GM10266 (cell line): ENCODE results near the gene SF3A1.

Source experiments
- DNase-seq: peaks from one replicate; pipeline ENCODE4 v3.0.0; 2012; ENCODE audit errors: extremely low spot score
- CTCF ChIP-seq: IDR thresholded peaks from 2 replicates; pipeline ENCODE4 v1.5.1; 2012; ENCODE audit warnings: mild to moderate bottlenecking, low read depth; ENCODE audit not compliant: control insufficient read depth, insufficient read depth; ENCODE audit errors: missing control alignments

The SF3A1 gene

GRCh38 chr22:30382340-30382739 is 25.6 kb upstream of the SF3A1 start:
- no peak for TF ChIP-seq CTCF
- no peak for DNase-seq

GRCh38 chr22:30381264-30381663 is 24.6 kb upstream of the SF3A1 start:
- no peak for DNase-seq
- TF ChIP-seq CTCF: no peak

GRCh38 chr22:30380011-30380410 is 23.3 kb upstream of the SF3A1 start:
- DNase-seq: no peak
- no peak for TF ChIP-seq CTCF

- no peak for TF ChIP-seq CTCF
- DNase-seq: no peak
Observed at GRCh38 chr22:30375312-30375849, 18.7 kb upstream of the SF3A1 start.

GRCh38 chr22:30373331-30374325 is 16.9 kb upstream of the SF3A1 start:
- no peak for DNase-seq
- no peak for TF ChIP-seq CTCF

GRCh38 chr22:30372915-30373314 is 16.2 kb upstream of the SF3A1 start:
- no peak for DNase-seq
- no peak for TF ChIP-seq CTCF

GRCh38 chr22:30371981-30372380 is 15.3 kb upstream of the SF3A1 start:
- DNase-seq: no peak
- TF ChIP-seq CTCF: no peak
